C4-2B (cell line): ENCODE results near the gene CS.

Source experiments
- ZFX ChIP-seq: fragments of 450-650 bp; IDR thresholded peaks from 2 replicates; pipeline ENCODE4 v1.6.1; 2017
- TF ChIP-seq, protein P1 (sequence below): fragments of 450-650 bp; conservative IDR thresholded peaks from 2 replicates; pipeline ENCODE4 v1.5.1; 2017; ENCODE audit warnings: mild to moderate bottlenecking

DNA sequence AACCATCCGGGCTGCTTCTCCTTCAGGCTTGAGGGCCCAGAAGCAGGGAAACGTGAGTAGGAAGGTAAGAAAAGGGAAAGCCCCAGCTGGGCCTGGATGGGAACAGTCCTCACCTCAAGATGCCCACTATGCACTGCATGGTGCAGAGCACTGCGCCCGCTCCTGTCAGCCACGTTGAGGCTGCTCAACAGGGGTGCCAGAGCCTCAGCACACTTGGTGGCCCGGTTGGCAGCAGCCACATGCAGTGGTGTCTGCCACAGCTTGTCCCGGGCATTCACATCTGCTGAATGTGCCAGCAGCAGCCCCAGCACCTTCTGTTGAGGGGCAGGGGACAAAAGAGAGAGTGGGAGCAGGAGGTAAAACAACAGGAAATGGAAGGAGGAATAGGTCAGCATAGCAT lies 44.5 kb downstream of the CS start:
- TF ChIP-seq, protein P1, sequence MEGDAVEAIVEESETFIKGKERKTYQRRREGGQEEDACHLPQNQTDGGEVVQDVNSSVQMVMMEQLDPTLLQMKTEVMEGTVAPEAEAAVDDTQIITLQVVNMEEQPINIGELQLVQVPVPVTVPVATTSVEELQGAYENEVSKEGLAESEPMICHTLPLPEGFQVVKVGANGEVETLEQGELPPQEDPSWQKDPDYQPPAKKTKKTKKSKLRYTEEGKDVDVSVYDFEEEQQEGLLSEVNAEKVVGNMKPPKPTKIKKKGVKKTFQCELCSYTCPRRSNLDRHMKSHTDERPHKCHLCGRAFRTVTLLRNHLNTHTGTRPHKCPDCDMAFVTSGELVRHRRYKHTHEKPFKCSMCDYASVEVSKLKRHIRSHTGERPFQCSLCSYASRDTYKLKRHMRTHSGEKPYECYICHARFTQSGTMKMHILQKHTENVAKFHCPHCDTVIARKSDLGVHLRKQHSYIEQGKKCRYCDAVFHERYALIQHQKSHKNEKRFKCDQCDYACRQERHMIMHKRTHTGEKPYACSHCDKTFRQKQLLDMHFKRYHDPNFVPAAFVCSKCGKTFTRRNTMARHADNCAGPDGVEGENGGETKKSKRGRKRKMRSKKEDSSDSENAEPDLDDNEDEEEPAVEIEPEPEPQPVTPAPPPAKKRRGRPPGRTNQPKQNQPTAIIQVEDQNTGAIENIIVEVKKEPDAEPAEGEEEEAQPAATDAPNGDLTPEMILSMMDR, result no peak
- TF ChIP-seq ZFX, result no peak
